NB4 (cell line): ENCODE data around the gene PRIMA1.
A peak's percentile ranks its signal among the peaks of the same experiment; 100 is the strongest.

ENCODE experiments used
- DNase-seq: peaks from one replicate; pipeline ENCODE4 v3.0.0; 2010; ENCODE audit warnings: low read depth
- H3K4me3 ChIP-seq: one replicate; pipeline ENCODE4 v1.5.1; 2011; ENCODE audit warnings: mild to moderate bottlenecking, low read depth, low read length, moderate library complexity
- MAX ChIP-seq: IDR thresholded peaks from 2 replicates; pipeline ENCODE4 v1.6.1; 2011; ENCODE audit warnings: low read depth, low read length
- MYC ChIP-seq: IDR thresholded peaks from 2 replicates; pipeline ENCODE4 v1.6.1; 2011; ENCODE audit warnings: low read depth, low read length
- POLR2A ChIP-seq: IDR thresholded peaks from 2 replicates; pipeline ENCODE4 v1.6.1; 2011; ENCODE audit warnings: mild to moderate bottlenecking; ENCODE audit not compliant: insufficient read length; ENCODE audit errors: extremely low read depth
- TF ChIP-seq, protein P1 (sequence below): IDR thresholded peaks from one replicate; pipeline ENCODE4 v1.5.1; 2012; ENCODE audit warnings: low read depth, low read length

Gene PRIMA1

GRCh38 chr14:93734086-93734822 is 54.0 kb downstream of the PRIMA1 start:
- TF ChIP-seq MYC (no peak), POLR2A (no peak), MAX (no peak)
- TF ChIP-seq, protein P1, sequence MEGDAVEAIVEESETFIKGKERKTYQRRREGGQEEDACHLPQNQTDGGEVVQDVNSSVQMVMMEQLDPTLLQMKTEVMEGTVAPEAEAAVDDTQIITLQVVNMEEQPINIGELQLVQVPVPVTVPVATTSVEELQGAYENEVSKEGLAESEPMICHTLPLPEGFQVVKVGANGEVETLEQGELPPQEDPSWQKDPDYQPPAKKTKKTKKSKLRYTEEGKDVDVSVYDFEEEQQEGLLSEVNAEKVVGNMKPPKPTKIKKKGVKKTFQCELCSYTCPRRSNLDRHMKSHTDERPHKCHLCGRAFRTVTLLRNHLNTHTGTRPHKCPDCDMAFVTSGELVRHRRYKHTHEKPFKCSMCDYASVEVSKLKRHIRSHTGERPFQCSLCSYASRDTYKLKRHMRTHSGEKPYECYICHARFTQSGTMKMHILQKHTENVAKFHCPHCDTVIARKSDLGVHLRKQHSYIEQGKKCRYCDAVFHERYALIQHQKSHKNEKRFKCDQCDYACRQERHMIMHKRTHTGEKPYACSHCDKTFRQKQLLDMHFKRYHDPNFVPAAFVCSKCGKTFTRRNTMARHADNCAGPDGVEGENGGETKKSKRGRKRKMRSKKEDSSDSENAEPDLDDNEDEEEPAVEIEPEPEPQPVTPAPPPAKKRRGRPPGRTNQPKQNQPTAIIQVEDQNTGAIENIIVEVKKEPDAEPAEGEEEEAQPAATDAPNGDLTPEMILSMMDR, result no peak
- DNase-seq, result peak; percentile 11

DNA sequence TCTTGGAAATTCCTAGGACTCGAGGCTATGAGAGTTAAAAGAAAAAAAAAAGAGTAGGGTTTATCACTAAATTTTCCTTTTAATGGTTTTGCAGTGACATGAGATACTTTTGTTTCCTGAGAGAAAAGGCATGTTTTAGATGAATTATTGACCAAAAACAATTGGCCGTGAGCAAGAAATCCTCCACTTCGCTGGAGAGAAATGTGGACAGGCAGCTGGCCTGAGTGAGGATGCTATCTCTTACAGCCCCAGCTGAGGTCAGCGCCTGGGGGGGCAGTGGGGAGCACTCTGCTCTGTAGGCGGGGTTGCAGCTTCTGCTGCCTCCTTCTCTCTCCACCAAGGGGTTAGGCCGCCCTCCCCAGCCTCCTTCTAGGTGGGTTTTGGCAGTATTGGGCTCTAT is 54.7 kb downstream of the PRIMA1 start:
- DNase-seq, result no peak
- no peak overlapping the region for H3K4me3 ChIP-seq
- TF ChIP-seq MAX (no peak), MYC (no peak), POLR2A (no peak)
- TF ChIP-seq, protein P1, result no peak

More at GRCh38 chr14:93734086-93734822, 54.0 kb downstream of the PRIMA1 start:
- H3K4me3 ChIP-seq, result no peak overlapping the region

DNA sequence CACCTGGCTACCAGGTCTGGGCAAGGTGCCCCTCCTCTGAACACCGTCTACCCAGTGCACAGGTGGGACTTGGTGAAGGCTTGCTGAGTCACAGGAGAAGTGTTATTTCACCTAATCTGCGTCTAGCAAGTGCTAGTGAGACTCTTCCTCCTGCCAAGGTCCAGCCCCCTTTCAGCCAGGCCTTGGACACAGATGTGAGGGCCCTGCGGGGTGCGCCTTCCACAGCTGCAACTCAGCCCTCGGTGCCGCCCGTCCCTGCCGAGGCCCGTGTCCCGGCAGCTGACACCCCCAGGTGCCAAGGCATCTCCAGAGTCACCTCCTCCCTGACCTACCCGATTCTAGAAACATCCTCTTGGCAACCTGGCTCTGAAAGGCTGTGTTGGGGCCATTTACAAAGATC is 55.1 kb downstream of the PRIMA1 start:
- no peak for DNase-seq
- TF ChIP-seq POLR2A (no peak), MYC (no peak), MAX (no peak)
- TF ChIP-seq, protein P1, result no peak
- H3K4me3 ChIP-seq, result no peak overlapping the region

- TF ChIP-seq MYC, result no peak
- H3K4me3 ChIP-seq, result no peak overlapping the region
- DNase-seq, result no peak
Measured at GRCh38 chr14:93732524-93732923, 55.8 kb downstream of the PRIMA1 start.

DNA sequence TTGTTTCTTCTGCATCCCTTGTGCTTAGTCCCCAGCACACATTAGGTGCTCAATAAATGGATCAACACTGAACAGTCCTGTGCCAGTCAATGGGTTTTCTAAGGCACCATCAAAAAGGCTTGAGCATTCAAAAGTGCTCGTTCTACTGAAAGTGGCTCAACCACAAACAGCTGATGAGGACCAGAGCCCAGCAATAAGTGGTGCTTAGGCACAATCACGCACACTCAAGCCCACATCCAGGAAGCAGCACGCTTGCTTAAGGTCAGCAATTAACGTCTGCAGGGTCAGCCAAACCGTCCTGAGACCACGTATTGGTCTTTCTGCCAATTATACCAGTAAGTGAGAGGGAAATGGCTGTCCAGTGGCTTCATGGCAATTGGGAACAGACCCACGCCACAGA is 56.5 kb downstream of the PRIMA1 start:
- TF ChIP-seq, protein P1, result no peak
- H3K4me3 ChIP-seq, result no peak overlapping the region
- DNase-seq, result no peak

- H3K4me3 ChIP-seq, result no peak overlapping the region
- no peak for TF ChIP-seq MYC
- no peak for TF ChIP-seq MAX
- TF ChIP-seq POLR2A, result no peak
- TF ChIP-seq, protein P1, result no peak
- DNase-seq, result no peak
Measured at GRCh38 chr14:93729993-93730392, 58.3 kb downstream of the PRIMA1 start.

GRCh38 chr14:93728651-93729016 is 59.7 kb downstream of the PRIMA1 start:
- no peak overlapping the region for H3K4me3 ChIP-seq
- DNase-seq, result no peak
- TF ChIP-seq MAX, result no peak
- TF ChIP-seq MYC, result no peak
- no peak for TF ChIP-seq POLR2A
- TF ChIP-seq, protein P1, result no peak
